Fibroblast of lung (primary cell): Measurements from ENCODE around the gene ASB15.

ENCODE experiments used
- CTCF ChIP-seq, 2 donors: IDR thresholded peaks in 1 of 2; conservative IDR thresholded peaks in 1 of 2; 1 replicate in 1 of 2; 2 replicates in 1 of 2; pipeline ENCODE4 v1.5.1; 2011 to 2012; ENCODE audit warnings: low read length in 2 of 2, control low read depth in 1 of 2, inconsistent platforms in 1 of 2, low read depth in 1 of 2, mild to moderate bottlenecking in 1 of 2
- EZH2 ChIP-seq: IDR thresholded peaks from 2 replicates; pipeline ENCODE4 v1.5.1; 2012; ENCODE audit warnings: low read length, control low read depth, mild to moderate bottlenecking; ENCODE audit errors: missing control alignments

GRCh38 chr7:123609883-123610239 is 8.2 kb downstream of the ASB15 start:
- no peak for TF ChIP-seq CTCF (conservative IDR thresholded peaks at IDR 0.05 in 1 of 2, IDR thresholded peaks at IDR 0.05 in 1 of 2; ENCODE audit: low read depth in 1 of 2, low read length in 2 of 2)
- no peak for TF ChIP-seq EZH2
